GM12875 (cell line): Measurements from ENCODE around the gene GORASP2.

Experiments used
- H3K4me3 ChIP-seq: one replicate; pipeline ENCODE4 v1.5.1; 2011; ENCODE audit warnings: low read depth, low read length, control low read depth
- TF ChIP-seq, protein P1 (sequence below): IDR thresholded peaks from 2 replicates; pipeline ENCODE4 v1.5.1; 2011; ENCODE audit warnings: low read depth, mild to moderate bottlenecking, control low read depth, inconsistent platforms, low read length, moderate library complexity, borderline replicate concordance; ENCODE audit not compliant: insufficient read depth

GORASP2 gene

GRCh38 chr2:170923799-170924198 is 5.3 kb upstream of the GORASP2 start:
- TF ChIP-seq, protein P1, sequence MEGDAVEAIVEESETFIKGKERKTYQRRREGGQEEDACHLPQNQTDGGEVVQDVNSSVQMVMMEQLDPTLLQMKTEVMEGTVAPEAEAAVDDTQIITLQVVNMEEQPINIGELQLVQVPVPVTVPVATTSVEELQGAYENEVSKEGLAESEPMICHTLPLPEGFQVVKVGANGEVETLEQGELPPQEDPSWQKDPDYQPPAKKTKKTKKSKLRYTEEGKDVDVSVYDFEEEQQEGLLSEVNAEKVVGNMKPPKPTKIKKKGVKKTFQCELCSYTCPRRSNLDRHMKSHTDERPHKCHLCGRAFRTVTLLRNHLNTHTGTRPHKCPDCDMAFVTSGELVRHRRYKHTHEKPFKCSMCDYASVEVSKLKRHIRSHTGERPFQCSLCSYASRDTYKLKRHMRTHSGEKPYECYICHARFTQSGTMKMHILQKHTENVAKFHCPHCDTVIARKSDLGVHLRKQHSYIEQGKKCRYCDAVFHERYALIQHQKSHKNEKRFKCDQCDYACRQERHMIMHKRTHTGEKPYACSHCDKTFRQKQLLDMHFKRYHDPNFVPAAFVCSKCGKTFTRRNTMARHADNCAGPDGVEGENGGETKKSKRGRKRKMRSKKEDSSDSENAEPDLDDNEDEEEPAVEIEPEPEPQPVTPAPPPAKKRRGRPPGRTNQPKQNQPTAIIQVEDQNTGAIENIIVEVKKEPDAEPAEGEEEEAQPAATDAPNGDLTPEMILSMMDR, result no peak

GRCh38 chr2:170924969-170925368 is 4.1 kb upstream of the GORASP2 start:
- TF ChIP-seq, protein P1, result no peak
- no peak overlapping the region for H3K4me3 ChIP-seq

More at GRCh38 chr2:170923799-170924198, 5.3 kb upstream of the GORASP2 start:
- H3K4me3 ChIP-seq, result no peak overlapping the region

DNA sequence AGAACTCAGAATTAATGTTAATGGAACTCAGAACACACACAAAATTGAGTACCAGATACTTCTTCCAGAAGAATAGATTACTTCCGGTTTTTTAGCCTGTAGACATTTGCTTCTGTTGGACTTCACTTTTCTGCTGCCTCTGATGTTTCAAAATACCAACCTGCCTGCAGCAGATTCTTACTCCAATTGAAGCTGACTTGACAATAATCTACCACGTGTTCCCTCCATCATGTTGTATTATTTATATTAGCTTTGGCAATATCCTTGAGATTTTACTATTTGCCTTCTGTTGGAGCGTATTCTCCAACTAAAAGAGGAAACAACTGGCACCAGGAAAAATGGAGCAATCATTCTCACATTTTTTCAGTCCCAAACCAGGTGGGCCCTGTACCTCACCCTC is 3.1 kb upstream of the GORASP2 start:
- H3K4me3 ChIP-seq, result no peak overlapping the region
- TF ChIP-seq, protein P1, result no peak

GRCh38 chr2:170926743-170927297 is 2.2 kb upstream of the GORASP2 start:
- TF ChIP-seq, protein P1, result no peak
- no peak overlapping the region for H3K4me3 ChIP-seq

- peak overlapping the region; percentile 1 for H3K4me3 ChIP-seq
- TF ChIP-seq, protein P1, result no peak
Observed at GRCh38 chr2:170928036-170928823, 823 bp upstream of the GORASP2 start.

DNA sequence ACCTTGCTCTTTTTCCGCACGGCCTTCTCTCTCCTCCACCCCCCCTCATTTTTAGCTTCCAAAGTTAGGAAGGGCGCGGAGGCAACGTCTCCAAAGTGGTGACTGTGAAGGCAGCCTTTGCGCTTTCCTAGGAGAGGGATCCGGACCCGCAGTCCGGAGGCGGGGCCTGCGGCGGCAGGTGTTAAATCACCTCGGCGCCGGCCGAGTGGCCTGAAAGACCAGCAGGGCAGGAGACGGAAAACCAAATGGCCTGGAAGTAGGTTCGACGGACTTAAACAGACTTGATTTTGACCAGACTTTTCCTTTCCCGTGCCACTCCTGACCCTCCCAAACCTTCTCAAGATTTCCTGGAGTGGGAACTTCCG is 615 bp downstream of the GORASP2 start:
- TF ChIP-seq, protein P1, result no peak
- peak overlapping the region; percentile 82 for H3K4me3 ChIP-seq
